GM12872 (cell line): ENCODE results near the gene PHF12.
A peak's percentile ranks its signal among the peaks of the same experiment; 100 is the strongest.

Experiments
- TF ChIP-seq, protein P1 (sequence below): IDR thresholded peaks from 3 replicates; pipeline ENCODE4 v1.5.1; 2011; ENCODE audit warnings: low read depth, mild to moderate bottlenecking, low read length, moderate library complexity; ENCODE audit not compliant: insufficient read depth

The PHF12 gene

DNA sequence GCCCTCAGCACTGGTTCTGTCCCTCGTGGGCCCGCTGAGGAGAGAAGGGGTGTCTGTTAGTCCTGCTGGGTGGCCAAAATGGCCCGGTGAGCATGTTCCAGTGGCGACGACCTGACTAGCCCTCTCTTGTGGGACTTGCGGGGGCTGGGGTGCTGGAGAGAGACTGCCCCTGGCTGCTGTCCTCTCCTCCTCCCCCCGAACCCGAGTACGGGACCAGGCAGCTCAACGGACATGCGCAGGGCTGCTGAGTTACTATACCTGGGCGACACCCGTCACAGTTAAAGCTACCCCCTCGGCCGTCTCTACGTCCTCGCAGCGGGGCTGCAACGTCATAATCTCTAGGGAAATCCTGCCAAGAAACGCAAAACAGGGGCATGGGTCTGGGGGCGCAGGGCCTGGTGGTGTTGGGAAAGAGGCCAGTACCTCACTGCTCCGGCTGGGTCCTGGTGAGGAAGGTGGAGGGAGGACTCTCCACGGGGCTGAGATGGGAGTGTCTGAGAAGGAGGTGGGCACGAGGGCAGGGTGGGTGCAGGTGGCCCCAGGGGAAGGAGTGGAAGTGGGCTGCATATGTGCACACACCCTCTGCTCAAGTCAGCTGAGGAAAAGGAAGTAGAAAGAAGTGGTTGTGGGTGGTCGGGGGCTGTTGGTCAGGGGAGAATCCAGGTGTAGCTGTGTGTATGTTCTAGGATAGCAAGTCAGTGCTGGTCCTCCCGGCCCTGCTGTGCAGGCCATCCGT, 67.2 kb downstream of the PHF12 start:
- TF ChIP-seq, protein P1, sequence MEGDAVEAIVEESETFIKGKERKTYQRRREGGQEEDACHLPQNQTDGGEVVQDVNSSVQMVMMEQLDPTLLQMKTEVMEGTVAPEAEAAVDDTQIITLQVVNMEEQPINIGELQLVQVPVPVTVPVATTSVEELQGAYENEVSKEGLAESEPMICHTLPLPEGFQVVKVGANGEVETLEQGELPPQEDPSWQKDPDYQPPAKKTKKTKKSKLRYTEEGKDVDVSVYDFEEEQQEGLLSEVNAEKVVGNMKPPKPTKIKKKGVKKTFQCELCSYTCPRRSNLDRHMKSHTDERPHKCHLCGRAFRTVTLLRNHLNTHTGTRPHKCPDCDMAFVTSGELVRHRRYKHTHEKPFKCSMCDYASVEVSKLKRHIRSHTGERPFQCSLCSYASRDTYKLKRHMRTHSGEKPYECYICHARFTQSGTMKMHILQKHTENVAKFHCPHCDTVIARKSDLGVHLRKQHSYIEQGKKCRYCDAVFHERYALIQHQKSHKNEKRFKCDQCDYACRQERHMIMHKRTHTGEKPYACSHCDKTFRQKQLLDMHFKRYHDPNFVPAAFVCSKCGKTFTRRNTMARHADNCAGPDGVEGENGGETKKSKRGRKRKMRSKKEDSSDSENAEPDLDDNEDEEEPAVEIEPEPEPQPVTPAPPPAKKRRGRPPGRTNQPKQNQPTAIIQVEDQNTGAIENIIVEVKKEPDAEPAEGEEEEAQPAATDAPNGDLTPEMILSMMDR, result no peak

DNA sequence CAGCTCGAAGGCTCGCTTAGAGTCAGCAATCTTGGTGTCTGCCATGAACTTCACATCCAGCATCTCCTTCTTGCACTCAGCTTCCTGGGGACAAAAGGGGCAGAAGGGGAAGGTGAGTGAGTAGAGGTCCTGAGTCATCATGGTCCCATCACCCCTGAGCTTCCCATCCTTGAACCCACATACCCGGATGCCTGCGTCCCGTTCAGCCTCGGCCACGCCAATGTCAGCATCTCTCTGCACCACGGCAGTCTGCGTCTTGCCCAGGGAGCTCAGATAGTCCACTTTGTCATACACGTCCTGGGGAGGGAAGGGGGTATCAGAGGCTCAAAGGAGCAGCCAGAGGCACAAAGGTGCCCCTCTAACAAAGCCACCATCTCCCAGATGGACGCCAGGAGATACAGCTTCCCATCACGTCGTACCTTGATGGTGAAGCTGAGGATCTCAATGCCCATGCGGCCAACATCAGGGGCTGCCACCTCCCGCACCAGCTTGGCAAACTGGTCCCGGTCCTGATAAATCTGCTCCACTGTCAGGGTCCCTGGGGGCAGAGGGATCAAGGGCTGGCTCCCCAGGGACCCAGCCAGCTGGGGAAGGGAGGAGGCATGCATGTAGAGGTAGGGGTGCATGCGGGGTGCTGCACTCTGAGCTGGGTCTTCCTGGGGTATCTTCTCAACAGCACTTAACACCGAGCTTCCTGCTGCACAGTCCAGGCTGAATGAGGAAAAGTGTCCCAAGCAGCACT, 69.0 kb downstream of the PHF12 start:
- TF ChIP-seq, protein P1, result no peak

DNA sequence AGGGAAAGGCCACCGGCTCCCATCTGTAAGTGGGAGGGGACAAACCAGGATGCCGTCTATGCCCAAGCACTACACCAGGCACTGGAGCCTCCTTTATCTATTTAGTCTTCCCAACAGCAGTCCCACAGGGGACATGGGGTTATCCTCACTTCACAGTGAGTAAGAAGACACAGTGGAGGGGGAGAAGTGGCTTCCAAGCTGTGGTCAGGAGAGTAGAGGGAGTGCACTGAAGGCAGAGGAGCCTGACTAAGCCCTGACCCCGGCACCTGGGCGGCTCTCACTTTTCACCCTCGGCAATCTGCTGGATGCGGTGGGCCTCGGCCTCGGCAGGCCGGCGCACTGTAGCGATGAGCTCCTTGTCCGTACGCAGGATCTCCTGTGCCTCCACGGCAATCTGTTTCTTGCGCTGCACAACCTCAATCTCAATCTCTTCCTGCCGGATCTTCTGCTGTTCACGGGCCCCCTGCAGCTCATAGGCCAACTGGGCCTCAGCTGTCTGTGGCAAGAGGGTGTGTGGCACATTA, 69.7 kb downstream of the PHF12 start:
- TF ChIP-seq, protein P1, result no peak

DNA sequence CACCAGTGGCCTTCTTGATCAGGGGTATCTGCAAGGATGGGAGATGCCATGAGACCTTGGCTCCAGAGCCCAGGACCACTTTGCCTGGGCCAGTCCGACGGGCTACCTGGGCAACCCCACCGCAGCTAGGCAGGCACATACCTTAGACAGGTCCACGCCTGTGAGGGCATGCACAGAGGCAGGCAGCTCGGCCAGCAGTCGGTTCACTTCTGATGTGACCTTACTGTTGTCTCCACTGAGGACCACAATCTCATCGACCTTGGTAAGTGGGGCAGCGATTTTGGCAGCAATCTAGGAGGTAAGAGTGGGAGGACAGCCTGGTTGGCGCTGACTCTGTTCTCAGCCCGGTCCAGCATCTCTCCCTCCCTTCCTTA, 70.8 kb downstream of the PHF12 start:
- TF ChIP-seq, protein P1, result no peak

DNA sequence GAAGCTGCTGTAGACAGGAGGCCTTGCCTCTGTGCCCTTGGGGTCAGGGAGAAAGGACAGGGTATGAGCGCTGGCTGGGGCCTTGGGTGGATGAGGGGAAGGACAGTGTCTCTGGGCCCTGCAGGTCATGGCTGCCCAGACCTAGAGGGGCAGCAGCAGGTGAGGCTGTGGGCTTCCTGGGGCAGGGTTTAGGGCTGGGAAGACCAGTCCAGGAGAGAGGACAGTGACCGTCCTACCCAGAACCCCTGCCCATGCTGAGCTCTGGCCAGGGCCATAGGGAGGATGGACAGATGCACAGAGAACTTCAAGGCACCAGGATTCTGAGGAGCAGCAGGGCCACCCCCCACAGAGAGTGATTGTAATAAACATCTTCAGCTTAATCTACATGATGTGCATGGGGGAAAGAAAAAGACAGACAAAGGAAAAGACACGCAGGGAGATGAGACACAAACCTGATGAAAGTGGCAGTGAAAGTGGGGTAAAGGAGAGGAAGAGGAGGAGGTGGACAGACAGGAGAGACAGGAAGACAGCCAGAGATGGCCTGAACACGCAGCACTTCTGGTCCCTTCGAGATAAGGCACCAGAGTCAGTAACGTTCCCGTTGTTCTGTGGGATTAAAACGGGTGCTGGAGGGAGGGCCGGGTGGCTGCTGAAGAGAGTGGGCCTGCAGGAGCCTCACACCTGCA, 71.3 kb downstream of the PHF12 start:
- TF ChIP-seq, protein P1, result no peak

DNA sequence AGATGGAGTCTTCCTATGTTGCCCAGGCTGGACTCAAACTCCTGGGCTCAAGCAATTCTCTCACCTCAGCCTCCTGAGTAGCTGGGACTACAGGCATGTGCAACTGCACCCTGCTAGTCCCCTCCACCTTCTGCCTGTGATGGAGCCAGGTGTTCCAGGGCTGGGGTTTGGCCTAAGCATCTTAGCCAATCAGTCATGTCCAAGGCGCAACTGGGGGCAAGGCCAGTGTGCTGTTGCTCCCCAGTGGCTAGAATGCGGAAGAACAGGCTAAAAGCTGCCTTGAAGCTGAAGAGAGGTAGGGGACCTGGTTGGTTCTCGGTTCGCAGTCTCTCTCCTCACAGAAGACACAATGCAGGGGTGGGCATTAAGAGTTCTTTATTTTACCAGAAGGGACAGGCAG, 72.3 kb downstream of the PHF12 start:
- TF ChIP-seq, protein P1, result peak; percentile 63
